Measurements from ENCODE around the gene CD86.

The CD86 gene

DNA sequence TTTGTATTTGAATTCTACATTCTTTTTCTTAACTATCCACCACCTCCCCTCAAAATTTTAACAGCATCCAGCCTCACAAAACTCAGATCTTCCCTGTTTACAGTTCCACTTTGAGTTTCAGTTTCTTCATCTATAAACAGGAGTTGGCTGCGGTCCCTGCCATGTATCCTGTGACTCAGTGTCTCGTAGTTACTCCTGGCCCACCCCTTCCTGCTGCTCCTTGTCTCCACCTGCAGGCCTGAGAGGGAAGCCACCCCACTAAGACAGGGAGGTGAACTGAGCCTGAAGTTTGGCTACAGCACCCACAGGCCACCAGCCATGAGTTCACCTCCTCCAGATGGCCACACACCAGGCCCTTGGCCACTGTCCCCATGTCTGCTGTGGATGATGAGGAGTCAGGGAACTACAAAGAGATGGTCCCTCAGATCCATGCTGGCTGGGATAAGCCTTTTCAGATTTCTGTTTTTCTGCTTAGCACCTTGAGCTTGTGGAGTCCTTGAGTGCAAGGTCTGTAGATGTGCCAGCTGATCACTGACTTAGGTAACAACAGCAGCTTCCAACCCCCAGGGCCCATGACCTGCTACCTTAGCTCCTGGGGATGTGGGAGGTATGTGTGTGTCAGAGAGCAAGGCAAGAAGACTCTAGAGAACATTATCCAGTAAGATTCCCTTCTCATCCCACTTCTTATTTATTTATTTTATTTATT, 37.5 kb downstream of the CD86 start:
- no peak for DNase-seq

DNA sequence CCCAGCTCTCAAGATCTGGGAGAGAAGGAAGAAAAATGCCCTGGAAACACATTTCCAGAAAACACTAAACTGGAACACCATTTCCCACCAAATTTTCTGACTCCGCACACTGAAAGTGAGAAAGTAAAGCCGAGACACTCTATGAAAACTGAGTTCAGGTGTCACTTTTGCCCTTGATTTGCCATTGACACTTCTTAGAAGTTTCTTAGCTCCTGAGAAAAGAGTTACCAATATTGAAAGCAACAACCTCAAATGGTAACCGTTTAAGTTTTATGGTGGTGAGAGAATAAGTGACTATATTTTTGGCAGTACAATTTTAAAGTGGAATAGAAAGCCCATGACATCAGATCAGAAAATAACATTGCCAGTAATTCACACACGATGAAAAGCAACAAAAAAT, 39.0 kb downstream of the CD86 start:
- DNase-seq, result no peak

- no peak for DNase-seq
These were observed 39.5 kb downstream of the CD86 start for GRCh38 chr3:122094693-122095092.

DNA sequence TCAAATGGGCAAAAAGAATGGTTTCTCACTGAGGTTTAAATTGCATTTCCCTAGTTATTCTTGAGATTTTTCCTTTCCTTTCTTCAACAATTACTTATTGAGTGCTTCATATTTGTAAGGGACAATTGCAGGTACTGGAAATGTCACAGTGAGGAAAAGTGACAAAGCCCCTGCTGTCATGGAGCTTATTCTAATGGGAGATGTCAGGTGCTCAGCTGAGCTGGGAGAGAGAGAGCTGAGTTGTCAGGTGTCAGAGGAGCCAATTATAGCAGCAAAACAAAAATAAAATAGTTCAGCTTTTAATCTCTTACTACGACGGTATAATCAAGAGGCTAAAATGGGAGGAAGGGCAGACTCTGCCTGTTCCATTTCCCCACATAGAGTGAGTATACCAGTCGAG, 42.0 kb downstream of the CD86 start:
- DNase-seq, result no peak

GRCh38 chr3:122098611-122099010, 43.4 kb downstream of the CD86 start:
- DNase-seq, result no peak

DNA sequence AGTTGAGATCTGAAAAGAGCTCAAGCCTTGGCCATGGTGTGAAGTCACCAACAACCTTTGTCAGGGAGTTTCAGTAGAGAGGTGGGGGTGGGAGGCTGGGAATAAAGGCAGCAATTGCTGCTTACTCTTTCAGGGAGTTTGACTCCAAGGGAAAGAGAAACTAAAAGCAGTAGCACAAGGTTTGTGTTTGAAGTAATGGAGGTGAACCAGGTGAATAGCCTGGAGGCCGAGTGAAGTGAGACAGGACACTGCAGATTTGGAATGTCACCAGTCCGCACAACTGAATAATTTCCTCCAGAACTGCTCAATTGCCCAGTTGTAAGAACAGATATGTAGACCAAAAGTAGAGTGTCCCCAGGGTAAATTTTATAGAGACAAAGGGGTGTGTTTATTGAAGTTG, 44.1 kb downstream of the CD86 start:
- no peak for DNase-seq

- no peak for DNase-seq
These were observed 44.9 kb downstream of the CD86 start for GRCh38 chr3:122100083-122100482.

GRCh38 chr3:122100591-122101463, 45.7 kb downstream of the CD86 start:
- no peak for DNase-seq

GRCh38 chr3:122101646-122102045, 46.5 kb downstream of the CD86 start:
- DNase-seq, result no peak

- DNase-seq, result no peak
These were observed 47.2 kb downstream of the CD86 start for GRCh38 chr3:122102191-122102935.

DNA sequence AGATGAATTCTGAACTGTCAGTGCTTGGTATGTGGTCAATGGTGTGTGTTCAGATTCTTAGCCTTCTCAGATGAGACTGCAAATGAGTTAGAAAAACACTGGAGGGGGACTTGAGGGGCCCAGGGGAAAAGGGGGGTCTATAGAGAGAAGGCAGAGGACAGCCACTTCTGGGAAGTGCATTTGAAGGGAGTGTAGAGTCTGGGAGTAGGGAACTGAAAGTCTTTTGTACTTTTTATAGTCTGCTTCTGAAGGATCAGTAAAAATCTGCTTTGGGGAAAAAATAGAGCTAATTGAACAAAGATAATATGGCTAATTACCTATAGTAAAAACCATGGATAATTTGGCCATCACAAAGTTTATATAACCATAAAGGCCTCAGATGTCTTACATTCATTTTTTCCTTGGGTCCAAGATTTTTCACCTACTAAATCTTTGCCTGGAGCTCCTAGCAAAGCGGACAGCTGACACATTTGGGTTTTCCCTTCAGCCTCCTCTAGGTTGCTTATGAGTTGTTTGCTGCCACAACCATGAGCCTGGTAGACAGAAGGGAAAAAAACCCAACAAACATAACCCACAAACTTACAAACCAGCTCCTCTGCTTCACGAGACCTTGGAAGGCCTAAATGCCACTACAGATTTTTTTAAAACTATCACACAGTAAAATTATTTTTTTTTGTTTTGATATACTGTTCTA, 48.8 kb downstream of the CD86 start:
- DNase-seq, result no peak

DNA sequence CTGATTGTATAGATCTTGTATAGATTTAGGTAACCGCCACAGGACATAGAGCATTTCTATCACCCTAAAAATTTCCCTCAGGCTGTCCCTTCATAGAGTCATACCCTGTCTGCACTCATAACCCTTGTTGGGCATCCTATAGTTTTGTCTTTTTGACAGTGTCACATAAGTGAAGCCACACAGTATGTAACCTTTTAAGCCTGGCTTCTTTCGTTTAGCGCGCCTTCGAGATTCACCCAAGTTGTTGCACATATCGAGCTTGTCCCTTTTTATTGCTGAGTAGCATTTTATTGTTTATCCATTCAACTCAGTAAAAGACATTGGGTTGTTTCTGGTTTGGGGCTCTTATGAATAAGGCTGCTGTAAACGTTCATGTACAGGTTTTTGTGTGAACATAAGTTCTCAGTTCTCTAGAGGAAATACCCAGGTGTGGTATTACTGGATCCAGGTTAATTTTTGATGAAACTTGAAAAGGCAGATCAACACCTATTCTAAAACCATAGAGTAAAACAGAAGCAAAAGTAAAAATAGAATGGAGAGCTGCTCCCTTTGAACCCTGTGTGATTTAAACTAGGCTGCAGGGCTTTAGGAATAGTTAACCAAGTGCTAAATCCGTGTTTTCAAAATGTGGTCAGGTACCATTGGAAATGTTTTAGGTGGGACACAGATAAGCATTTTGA, 49.5 kb downstream of the CD86 start:
- no peak for DNase-seq

- DNase-seq, result no peak
These were observed 50.5 kb downstream of the CD86 start for GRCh38 chr3:122105626-122106025.

GRCh38 chr3:122107171-122107570, 52.0 kb downstream of the CD86 start:
- DNase-seq, result no peak

DNA sequence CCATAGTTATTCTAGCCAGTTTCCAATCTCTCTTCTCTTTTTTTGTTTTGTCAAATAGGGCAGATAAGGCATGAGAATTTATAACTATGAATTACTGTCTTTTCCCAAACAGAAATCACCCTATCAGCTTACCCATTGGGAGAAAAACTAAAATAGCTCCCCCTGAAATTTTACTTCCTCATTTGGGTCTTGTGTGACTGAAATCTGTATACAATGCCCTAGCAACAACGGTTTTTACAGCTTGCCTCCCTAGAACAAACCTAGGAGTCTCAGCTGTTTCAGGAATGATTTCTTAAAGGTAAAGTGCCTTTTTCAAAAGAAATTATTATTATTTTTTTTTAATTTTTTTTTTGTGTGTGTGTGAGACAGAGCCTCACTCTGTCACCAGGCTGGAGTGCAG, 56.8 kb downstream of the CD86 start:
- no peak for DNase-seq

GRCh38 chr3:122112754-122113153, 57.6 kb downstream of the CD86 start:
- no peak for DNase-seq

GRCh38 chr3:122123850-122124249, 68.7 kb downstream of the CD86 start:
- no peak for DNase-seq

DNA sequence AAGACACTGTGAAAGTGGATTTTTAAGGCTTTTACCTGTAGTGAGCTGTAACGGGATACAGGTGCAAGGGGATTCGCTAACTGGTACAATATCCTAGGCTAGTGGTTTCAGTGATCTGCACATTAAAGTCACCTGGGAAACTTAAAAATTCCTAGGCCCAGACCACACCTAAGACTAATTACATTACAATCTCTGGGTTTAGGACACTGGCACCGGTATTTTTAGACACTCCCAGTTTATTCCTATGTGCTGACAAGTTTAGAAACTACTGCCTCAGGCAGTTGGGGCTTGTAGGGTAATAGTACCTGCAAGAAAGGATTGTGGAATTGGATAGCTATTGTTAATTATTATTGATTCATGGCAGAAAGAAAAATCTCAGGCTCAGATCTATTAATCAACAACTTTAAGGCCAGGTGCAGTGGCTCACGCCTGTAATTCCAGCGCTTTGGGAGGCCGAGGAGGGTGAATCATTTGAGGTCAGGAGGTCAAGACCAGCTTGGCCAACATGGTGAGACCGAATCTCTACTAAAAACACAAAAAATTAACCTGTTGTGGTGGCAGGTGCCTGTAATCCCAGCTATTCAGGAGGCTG, 77.9 kb downstream of the CD86 start:
- no peak for DNase-seq

DNA sequence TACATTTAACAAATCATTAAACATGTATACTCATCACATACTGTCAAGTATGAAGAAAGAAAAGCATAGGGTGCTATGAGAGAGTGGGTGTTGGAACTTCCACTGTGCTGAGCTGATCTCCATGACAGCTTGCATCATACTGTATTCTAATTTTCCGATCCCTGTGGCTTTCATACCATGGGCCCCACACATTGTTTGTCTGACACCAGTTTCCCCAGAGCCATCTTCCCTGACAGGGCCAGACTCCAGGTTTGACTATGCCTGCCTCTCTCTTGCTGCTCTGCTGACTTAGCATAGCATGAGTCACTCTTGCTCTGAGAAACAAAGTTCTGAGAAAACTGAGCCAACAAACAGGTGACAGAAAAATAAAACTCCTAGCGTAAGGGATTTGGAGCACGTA, 91.3 kb downstream of the CD86 start:
- no peak for DNase-seq

DNA sequence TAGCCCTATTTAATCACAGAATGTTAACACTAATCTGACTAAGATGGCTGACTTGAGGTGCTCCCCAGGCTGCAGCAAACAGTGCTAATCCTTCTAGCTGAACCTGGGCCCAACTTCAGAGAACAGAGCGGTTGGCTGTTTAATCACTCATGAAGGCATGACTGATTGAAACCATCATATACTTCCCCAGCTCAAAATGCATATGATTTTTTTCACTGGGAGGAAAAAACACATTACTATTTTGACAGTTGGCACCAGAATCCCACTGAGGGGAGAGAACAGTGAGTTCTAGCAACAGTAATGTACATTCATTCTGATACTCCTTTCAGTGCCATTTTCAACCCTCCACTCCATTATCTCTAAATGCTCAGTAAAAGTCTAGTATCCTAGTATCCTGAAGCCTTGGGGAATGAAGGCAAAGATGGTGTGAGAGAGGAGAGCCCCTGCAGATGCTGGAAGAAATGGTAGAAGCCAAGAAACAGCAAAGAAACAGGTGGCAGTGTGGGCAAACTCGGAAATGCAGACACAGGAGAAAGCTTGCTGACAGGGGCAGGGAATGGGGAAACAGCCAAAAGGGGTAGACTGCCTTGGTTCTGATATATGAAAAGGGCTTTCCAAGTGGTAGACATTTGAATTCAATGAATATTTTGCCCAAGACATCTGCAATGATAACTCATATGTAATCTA, 93.9 kb downstream of the CD86 start:
- no peak for DNase-seq

- DNase-seq, result no peak
These were observed 96.3 kb downstream of the CD86 start for GRCh38 chr3:122151480-122151879.
